Endothelial cell of umbilical vein (primary cell): Measurements from ENCODE around the gene CUX1. TPM values are rescaled to one million over a fixed set of nuclear protein-coding genes. Genes with fewer than 3 reads are reported as not detected.

Source experiments
- BruUV-seq: library from RNA; stranded (reverse); fragments of 400-500 nt; replicated peaks from 2 replicates; lab custom pipeline; 2021; lab: Mats Ljungman, UMichigan
- CTCF ChIA-PET: fragments of 300-600, 350-600 bp; sonication (Branson Sonifier 250); formaldehyde crosslinking; loops from one replicate; lab custom pipeline; 2021; ENCODE audit warnings: antibody characterized with exemption, inconsistent platforms; lab: Charles Lee
- POLR2A ChIA-PET: fragments of 300-600, 350-600 bp; sonication (Branson Sonifier 250); formaldehyde crosslinking; loops from one replicate; lab custom pipeline; 2021; ENCODE audit warnings: antibody characterized with exemption, inconsistent platforms; lab: Charles Lee
- DNase-seq: peaks from one replicate; pipeline ENCODE4 v3.0.0-alpha.2; 2011; ENCODE audit warnings: low read depth, low spot score
- FAIRE-seq: peaks from 2 replicates; lab custom pipeline; 2011; peaks lifted over from hg19 to GRCh38; lab: Jason Lieb, UNC
- H2AFZ ChIP-seq: 2 replicates; pipeline ENCODE4 v1.6.0; 2012; ENCODE audit warnings: low read depth, low read length, control low read depth, inconsistent platforms
- H3K27ac ChIP-seq: 2 replicates; pipeline ENCODE4 v1.5.1; 2011; ENCODE audit warnings: low read depth, mild to moderate bottlenecking, control low read depth, low read length, moderate library complexity; ENCODE audit not compliant: insufficient read depth
- H3K27me3 ChIP-seq, 2 experiments: 2 replicates each; pipeline versions ENCODE4 v1.6.0 to v1.6.1; 2011; ENCODE audit warnings: low read length in 2 of 2, mixed read lengths in 1 of 2; ENCODE audit not compliant: control insufficient read depth in 2 of 2, insufficient read depth in 2 of 2
- H3K36me3 ChIP-seq, 2 experiments: 2 replicates in 1 of 2; 3 replicates in 1 of 2; pipeline ENCODE4 v1.5.1; 2011; ENCODE audit warnings: low read length in 2 of 2, mild to moderate bottlenecking in 1 of 2, moderate library complexity in 1 of 2; ENCODE audit not compliant: control insufficient read depth in 2 of 2, insufficient read depth in 2 of 2; ENCODE audit errors: extremely low read depth in 1 of 2
- H3K4me1 ChIP-seq: 3 replicates; pipeline ENCODE4 v1.5.1; 2011; ENCODE audit warnings: mild to moderate bottlenecking, low read length; ENCODE audit not compliant: control insufficient read depth, insufficient read depth; ENCODE audit errors: extremely low read depth
- H3K4me2 ChIP-seq: 2 replicates; pipeline ENCODE4 v1.6.1; 2011; ENCODE audit warnings: low read length, control low read depth, mixed read lengths; ENCODE audit not compliant: insufficient read depth
- H3K4me3 ChIP-seq, 3 experiments: fragments of 200-600 bp in 1 of 3; sonication (generic), shearing (Covaris generic) in 1 of 3; replicated peaks in 1 of 3; 2 replicates each; pipeline ENCODE4 v1.5.1; 2011 to 2016; ENCODE audit warnings: control low read depth in 3 of 3, low read length in 3 of 3, mild to moderate bottlenecking in 2 of 3, inconsistent platforms in 1 of 3, low read depth in 1 of 3, moderate library complexity in 1 of 3; ENCODE audit not compliant: insufficient read depth in 1 of 3
- H3K79me2 ChIP-seq: 2 replicates; pipeline ENCODE4 v1.6.0; 2012; ENCODE audit warnings: low read length, inconsistent platforms; ENCODE audit not compliant: control insufficient read depth, insufficient read depth
- H3K9ac ChIP-seq: replicated peaks from 2 replicates; pipeline ENCODE3; 2011; ENCODE audit warnings: low read length, control low read depth; ENCODE audit not compliant: insufficient read depth; ENCODE audit errors: extremely low read depth
- H3K9me1 ChIP-seq: replicated peaks from 3 replicates; pipeline ENCODE4 v1.6.0; 2011; ENCODE audit warnings: mild to moderate bottlenecking, low read length; ENCODE audit not compliant: control insufficient read depth, insufficient read depth; ENCODE audit errors: extremely low read depth
- H3K9me3 ChIP-seq: replicated peaks from 2 replicates; pipeline ENCODE4 v1.5.1; 2012; ENCODE audit warnings: low read length, inconsistent platforms; ENCODE audit not compliant: control insufficient read depth, insufficient read depth
- H4K20me1 ChIP-seq: replicated peaks from 2 replicates; pipeline ENCODE3; 2011; ENCODE audit warnings: mild to moderate bottlenecking, low read length; ENCODE audit not compliant: control insufficient read depth, insufficient read depth; ENCODE audit errors: extremely low read depth
- EZH2 ChIP-seq: IDR thresholded peaks from 2 replicates; pipeline ENCODE4 v1.6.1; 2012; ENCODE audit warnings: borderline replicate concordance, low read depth, mild to moderate bottlenecking, moderate library complexity, low read length, inconsistent platforms; ENCODE audit not compliant: severe bottlenecking
- FOS ChIP-seq: IDR thresholded peaks from 2 replicates; pipeline ENCODE4 v1.6.1; 2011; ENCODE audit warnings: mild to moderate bottlenecking, low read length, moderate library complexity, borderline replicate concordance; ENCODE audit not compliant: insufficient read depth
- GATA2 ChIP-seq: IDR thresholded peaks from 2 replicates; pipeline ENCODE4 v1.7.0; 2011; ENCODE audit warnings: low read depth, mild to moderate bottlenecking, moderate library complexity, mixed read lengths, low read length; ENCODE audit not compliant: insufficient read length, insufficient read depth
- JUN ChIP-seq: IDR thresholded peaks from 2 replicates; pipeline ENCODE4 v1.6.1; 2011; ENCODE audit warnings: borderline replicate concordance, low read depth; ENCODE audit not compliant: insufficient read length, insufficient read depth
- MYC ChIP-seq: IDR thresholded peaks from one replicate; pipeline ENCODE4 v1.6.1; 2011; ENCODE audit warnings: mild to moderate bottlenecking, low read depth, low read length
- POLR2A ChIP-seq: IDR thresholded peaks from 2 replicates; pipeline ENCODE4 v1.6.1; 2012; ENCODE audit warnings: low read depth, mild to moderate bottlenecking, control low read depth, low read length
- POLR2AphosphoS5 ChIP-seq: IDR thresholded peaks from 2 replicates; pipeline ENCODE4 v1.6.1; 2012; ENCODE audit warnings: low read depth, mild to moderate bottlenecking, control low read depth, low read length, moderate library complexity; ENCODE audit not compliant: insufficient read depth
- dilution Hi-C: fragments of 300-500 bp; cut with MboI; formaldehyde crosslinking; loops from one replicate; pipeline ENCODE4 v1.15.0; 2019; ENCODE audit warnings: low sequenced_read_pairs; ENCODE audit not compliant: extremely low pct_ligation_motif_present
- intact Hi-C: fragments of 100-400 bp; cut with micrococcal nuclease; formaldehyde crosslinking; loops from one replicate; pipeline ENCODE4 v1.10.0; 2022
- polyA plus RNA-seq, 4 experiments: library from polyadenylated mRNA; depleted of rRNA in 3 of 4; stranded (reverse) in 3 of 4; unstranded in 1 of 4; fragments of >200 nt; gene quantifications; 2 replicates each; pipeline versions ENCODE4 v1.2.1 to v1.2.3, GENCODE V29; 2011 to 2012; ENCODE audit warnings: missing spikeins in 1 of 4
- total RNA-seq: library from RNA; stranded (reverse); gene quantifications from 2 replicates; pipeline ENCODE4 v1.2.3, GENCODE V29; 2021
- TF ChIP-seq, protein P1 (sequence below): IDR thresholded peaks from 2 replicates; pipeline ENCODE4 v1.6.1; 2011; ENCODE audit not compliant: insufficient read depth, insufficient read length
- TF ChIP-seq, protein P2 (sequence below), 2 donors: IDR thresholded peaks; 1 replicate in 1 of 2; 2 replicates in 1 of 2; pipeline ENCODE4 v1.5.1; 2011; ENCODE audit warnings: low read length in 2 of 2, mild to moderate bottlenecking in 2 of 2, moderate library complexity in 2 of 2, control low read depth in 1 of 2, inconsistent platforms in 1 of 2, low read depth in 1 of 2; ENCODE audit not compliant: insufficient read depth in 1 of 2; ENCODE audit errors: extremely low read depth in 1 of 2

The CUX1 gene
- total and polyA plus RNA-seq, 2 donors (not counting 3 experiments of a cell fraction or from before 2014, with no cell fraction given): 13.8 to 49.8 TPM

DNA sequence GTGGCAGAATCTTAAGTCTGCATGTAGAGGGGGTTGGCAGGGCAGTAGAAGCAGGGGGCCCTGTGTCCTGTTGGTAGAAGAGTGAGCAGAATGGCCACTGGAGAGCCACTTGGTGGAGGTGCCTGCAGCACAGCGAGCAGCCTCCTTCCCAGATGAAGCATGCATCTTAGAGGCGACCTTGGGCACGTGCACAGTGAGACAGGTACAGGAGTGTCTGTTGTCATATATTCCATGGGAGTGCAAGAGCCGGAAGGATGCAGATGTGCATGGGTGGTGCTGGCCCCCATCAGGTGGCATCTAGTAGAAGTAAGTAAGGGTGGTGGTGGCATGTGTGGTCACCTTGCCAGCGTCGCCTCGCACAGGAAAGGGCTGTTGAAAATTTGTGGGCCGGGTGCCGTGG, 53.9 kb downstream of the CUX1 start:
- CTCF ChIA-PET: no interaction called here
- H4K20me1 ChIP-seq: no peaks in the 10 kb centered on the region
- intact Hi-C loops: no loop called here

More for the DNA sequence above, 53.9 kb downstream of the CUX1 start:
- Histone ChIP-seq H3K9ac (no peak overlapping the region), H3K9me3 (no peaks in the 10 kb centered on the region), H3K79me2 (peaks cover 6% of the 10 kb centered on the region), H3K27ac (no peak overlapping the region), H3K4me3 (no peak overlapping the region), H3K36me3 (no peaks in the 10 kb centered on the region), H3K4me2 (no peak overlapping the region), H3K4me1 (no peaks in the 10 kb centered on the region), H3K9me1 (no peaks in the 10 kb centered on the region), H2AFZ (no peak overlapping the region), H3K27me3 (no peaks in the 10 kb centered on the region)
- POLR2A ChIA-PET: no interaction called here
- FAIRE-seq (no peak), DNase-seq (no peak)
- no TSS peak for BruUV-seq
- dilution Hi-C loops: no loop called here
- TF ChIP-seq, protein P1, sequence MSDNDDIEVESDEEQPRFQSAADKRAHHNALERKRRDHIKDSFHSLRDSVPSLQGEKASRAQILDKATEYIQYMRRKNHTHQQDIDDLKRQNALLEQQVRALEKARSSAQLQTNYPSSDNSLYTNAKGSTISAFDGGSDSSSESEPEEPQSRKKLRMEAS: no peak
- TF ChIP-seq GATA2: no peak
- TF ChIP-seq, protein P2, sequence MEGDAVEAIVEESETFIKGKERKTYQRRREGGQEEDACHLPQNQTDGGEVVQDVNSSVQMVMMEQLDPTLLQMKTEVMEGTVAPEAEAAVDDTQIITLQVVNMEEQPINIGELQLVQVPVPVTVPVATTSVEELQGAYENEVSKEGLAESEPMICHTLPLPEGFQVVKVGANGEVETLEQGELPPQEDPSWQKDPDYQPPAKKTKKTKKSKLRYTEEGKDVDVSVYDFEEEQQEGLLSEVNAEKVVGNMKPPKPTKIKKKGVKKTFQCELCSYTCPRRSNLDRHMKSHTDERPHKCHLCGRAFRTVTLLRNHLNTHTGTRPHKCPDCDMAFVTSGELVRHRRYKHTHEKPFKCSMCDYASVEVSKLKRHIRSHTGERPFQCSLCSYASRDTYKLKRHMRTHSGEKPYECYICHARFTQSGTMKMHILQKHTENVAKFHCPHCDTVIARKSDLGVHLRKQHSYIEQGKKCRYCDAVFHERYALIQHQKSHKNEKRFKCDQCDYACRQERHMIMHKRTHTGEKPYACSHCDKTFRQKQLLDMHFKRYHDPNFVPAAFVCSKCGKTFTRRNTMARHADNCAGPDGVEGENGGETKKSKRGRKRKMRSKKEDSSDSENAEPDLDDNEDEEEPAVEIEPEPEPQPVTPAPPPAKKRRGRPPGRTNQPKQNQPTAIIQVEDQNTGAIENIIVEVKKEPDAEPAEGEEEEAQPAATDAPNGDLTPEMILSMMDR (IDR thresholded peaks at IDR 0.05; ENCODE audit: extremely low read depth in 1 of 2, insufficient read depth in 1 of 2, low read depth in 1 of 2, low read length in 2 of 2): no peak
- no peak for TF ChIP-seq POLR2AphosphoS5
- no peak for TF ChIP-seq POLR2A
- no peak for TF ChIP-seq MYC
- TF ChIP-seq JUN: no peak
- TF ChIP-seq FOS: no peak
- no peak for TF ChIP-seq EZH2
